ENCODE data around the gene TMED10.
"Not testable (repeated sequence)": the region's sequence is repeated elsewhere in the genome, so short reads cannot be mapped to it uniquely, and the experiment has no call there.

TMED10 gene

GRCh38 chr14:75182163-75182562, 5.8 kb upstream of the TMED10 start:
- not testable (repeated sequence) for H2AK5ac ChIP-seq (ENCODE audit: low read length); H3K4me2 ChIP-seq (ENCODE audit: low read length); H3K23ac ChIP-seq (ENCODE audit: low read length); H2AFZ ChIP-seq (ENCODE audit: insufficient read depth, low read length, poor library complexity); H3K36me3 ChIP-seq (ENCODE audit: control insufficient read depth in 1 of 2, insufficient read depth in 2 of 2, low read length in 2 of 2); H3K79me2 ChIP-seq (ENCODE audit: control insufficient read depth, insufficient read depth, low read length, poor library complexity); H3K14ac ChIP-seq (ENCODE audit: low read length); H3K9ac ChIP-seq (ENCODE audit: low read length); H4K12ac ChIP-seq (ENCODE audit: low read depth, low read length); H3K4me3 ChIP-seq (ENCODE audit: low read depth, low read length); H3K27me3 ChIP-seq (ENCODE audit: insufficient read depth, low read length); H3K9me3 ChIP-seq (ENCODE audit: insufficient read depth, low read depth, low read length)
- Histone ChIP-seq H3K18ac (ENCODE audit: low read length) (peak overlapping the region; percentile 6), H4K8ac (ENCODE audit: low read depth, low read length) (peak overlapping the region; percentile 27), H3K79me1 (ENCODE audit: low read length) (peaks cover 15% of the 10 kb centered on the region), H3K27ac (ENCODE audit: low read depth, low read length) (peak overlapping the region; percentile 88), H2BK12ac (ENCODE audit: low read length) (peak overlapping the region; percentile 95), H2BK5ac (ENCODE audit: low read depth, low read length, poor library complexity) (peak overlapping the region; percentile 95), H3K4ac (ENCODE audit: low read depth, low read length) (peak overlapping the region; percentile 70), H3K4me1 (ENCODE audit: control insufficient read depth in 1 of 2, insufficient read depth in 2 of 2, low read length in 2 of 2) (peaks cover 14% of the 10 kb centered on the region in 2 experiments), H2BK120ac (ENCODE audit: insufficient read depth, low read length, poor library complexity) (peak overlapping the region; percentile 89), H4K91ac (ENCODE audit: low read depth, low read length) (peak overlapping the region; percentile 92)
- peak; percentile 77 to 85 for DNase-seq
- WGBS (ENCODE audit: extremely low coverage, insufficient coverage, insufficient read length), result no CpG with 5 or more reads among the region's 11 CpGs

- H3K4me3 ChIP-seq (ENCODE audit: low read depth, low read length), result no peak overlapping the region
- H3K23ac ChIP-seq (ENCODE audit: low read length), result no peak overlapping the region
- no peak overlapping the region for H2BK5ac ChIP-seq (ENCODE audit: low read depth, low read length, poor library complexity)
- no peaks in the 10 kb centered on the region for H3K27me3 ChIP-seq (ENCODE audit: insufficient read depth, low read length)
- no peaks in the 10 kb centered on the region for H3K9me3 ChIP-seq (ENCODE audit: insufficient read depth, low read depth, low read length)
- H3K79me1 ChIP-seq (ENCODE audit: low read length), result peaks cover 17% of the 10 kb centered on the region
- peak overlapping the region; percentile 63 for H4K91ac ChIP-seq (ENCODE audit: low read depth, low read length)
- H3K14ac ChIP-seq (ENCODE audit: low read length), result no peak overlapping the region
- H3K4ac ChIP-seq (ENCODE audit: low read depth, low read length), result no peak overlapping the region
- no CpG with 5 or more reads among the region's 1 CpG for WGBS (ENCODE audit: extremely low coverage, insufficient coverage, insufficient read length)
- no peak overlapping the region for H3K4me2 ChIP-seq (ENCODE audit: low read length)
- H3K18ac ChIP-seq (ENCODE audit: low read length), result no peak overlapping the region
- peaks cover 14% of the 10 kb centered on the region in 2 experiments for H3K4me1 ChIP-seq (ENCODE audit: control insufficient read depth in 1 of 2, insufficient read depth in 2 of 2, low read length in 2 of 2)
- H4K8ac ChIP-seq (ENCODE audit: low read depth, low read length), result no peak overlapping the region
- H3K79me2 ChIP-seq (ENCODE audit: control insufficient read depth, insufficient read depth, low read length, poor library complexity), result no peaks in the 10 kb centered on the region
- no peak overlapping the region for H4K12ac ChIP-seq (ENCODE audit: low read depth, low read length)
- no peak overlapping the region for H3K9ac ChIP-seq (ENCODE audit: low read length)
- H3K27ac ChIP-seq (ENCODE audit: low read depth, low read length), result no peak overlapping the region
- no peak overlapping the region for H2BK12ac ChIP-seq (ENCODE audit: low read length)
- no peak overlapping the region for H2BK120ac ChIP-seq (ENCODE audit: insufficient read depth, low read length, poor library complexity)
- H2AK5ac ChIP-seq (ENCODE audit: low read length), result no peak overlapping the region
- H3K36me3 ChIP-seq (ENCODE audit: control insufficient read depth in 1 of 2, insufficient read depth in 2 of 2, low read length in 2 of 2), result no peaks in the 10 kb centered on the region
- no peak overlapping the region for H2AFZ ChIP-seq (ENCODE audit: insufficient read depth, low read length, poor library complexity)
- no peak for DNase-seq
These were observed 5.1 kb upstream of the TMED10 start for GRCh38 chr14:75181293-75182062.

DNA sequence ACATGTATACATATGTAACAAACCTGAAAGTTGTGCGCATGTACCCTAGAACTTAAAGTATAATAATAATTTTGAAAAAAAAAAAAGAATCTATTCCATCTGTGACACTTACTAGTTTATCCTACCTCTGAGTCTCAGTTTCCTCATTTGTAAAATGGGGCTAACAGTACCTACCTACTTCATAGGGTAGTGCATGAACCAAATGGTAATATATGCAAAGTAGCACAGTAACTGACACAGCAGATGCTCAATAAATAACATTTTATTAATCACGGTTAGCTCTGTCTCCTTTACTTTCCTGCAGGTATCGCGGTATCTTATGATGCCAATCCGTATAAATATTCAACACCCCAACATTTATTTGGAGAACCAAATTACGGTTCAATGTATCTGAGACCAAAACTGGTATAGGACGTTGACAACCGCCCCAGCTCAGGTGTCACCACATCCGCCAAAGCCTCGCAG, 703 bp downstream of the TMED10 start:
- Histone ChIP-seq H3K4ac (ENCODE audit: low read depth, low read length) (peak overlapping the region; percentile 87), H3K4me3 (ENCODE audit: low read depth, low read length) (peak overlapping the region; percentile 99), H3K79me1 (ENCODE audit: low read length) (peaks cover 8% of the 10 kb centered on the region), H3K18ac (ENCODE audit: low read length) (peak overlapping the region; percentile 79), H2BK12ac (ENCODE audit: low read length) (no peak overlapping the region), H3K79me2 (ENCODE audit: control insufficient read depth, insufficient read depth, low read length, poor library complexity) (peaks cover 9% of the 10 kb centered on the region), H3K9ac (ENCODE audit: low read length) (peak overlapping the region; percentile 78), H3K4me2 (ENCODE audit: low read length) (peak overlapping the region; percentile 89), H3K27ac (ENCODE audit: low read depth, low read length) (peak overlapping the region; percentile 66), H2BK120ac (ENCODE audit: insufficient read depth, low read length, poor library complexity) (peak overlapping the region; percentile 67), H3K14ac (ENCODE audit: low read length) (peak overlapping the region; percentile 86), H3K23ac (ENCODE audit: low read length) (no peak overlapping the region), H3K9me3 (ENCODE audit: insufficient read depth, low read depth, low read length) (no peaks in the 10 kb centered on the region), H3K36me3 (ENCODE audit: control insufficient read depth in 1 of 2, insufficient read depth in 2 of 2, low read length in 2 of 2) (peaks cover 0 to 3% of the 10 kb centered on the region in 2 experiments), H4K8ac (ENCODE audit: low read depth, low read length) (peak overlapping the region; percentile 81), H3K27me3 (ENCODE audit: insufficient read depth, low read length) (no peaks in the 10 kb centered on the region), H2AFZ (ENCODE audit: insufficient read depth, low read length, poor library complexity) (peak overlapping the region; percentile 21), H4K12ac (ENCODE audit: low read depth, low read length) (peak overlapping the region; percentile 90), H2BK5ac (ENCODE audit: low read depth, low read length, poor library complexity) (peak overlapping the region; percentile 94), H3K4me1 (ENCODE audit: control insufficient read depth in 1 of 2, insufficient read depth in 2 of 2, low read length in 2 of 2) (no peaks in the 10 kb centered on the region), H2AK5ac (ENCODE audit: low read length) (peak overlapping the region; percentile 17), H4K91ac (ENCODE audit: low read depth, low read length) (peak overlapping the region; percentile 92)
- DNase-seq, result no peak
- no CpG with 5 or more reads among the region's 10 CpGs for WGBS (ENCODE audit: extremely low coverage, insufficient coverage, insufficient read length)

GRCh38 chr14:75174066-75174465, 2.3 kb downstream of the TMED10 start:
- H4K91ac ChIP-seq (ENCODE audit: low read depth, low read length), result no peak overlapping the region
- no peak overlapping the region for H3K14ac ChIP-seq (ENCODE audit: low read length)
- WGBS (ENCODE audit: extremely low coverage, insufficient coverage, insufficient read length), result no CpG with 5 or more reads among the region's 2 CpGs
- peaks cover 0 to 3% of the 10 kb centered on the region in 2 experiments for H3K36me3 ChIP-seq (ENCODE audit: control insufficient read depth in 1 of 2, insufficient read depth in 2 of 2, low read length in 2 of 2)
- H2BK12ac ChIP-seq (ENCODE audit: low read length), result no peak overlapping the region
- peaks cover 8% of the 10 kb centered on the region for H3K79me1 ChIP-seq (ENCODE audit: low read length)
- H3K9ac ChIP-seq (ENCODE audit: low read length), result no peak overlapping the region
- H2AK5ac ChIP-seq (ENCODE audit: low read length), result no peak overlapping the region
- no peak overlapping the region for H2BK120ac ChIP-seq (ENCODE audit: insufficient read depth, low read length, poor library complexity)
- no peaks in the 10 kb centered on the region for H3K9me3 ChIP-seq (ENCODE audit: insufficient read depth, low read depth, low read length)
- H3K23ac ChIP-seq (ENCODE audit: low read length), result no peak overlapping the region
- H2AFZ ChIP-seq (ENCODE audit: insufficient read depth, low read length, poor library complexity), result no peak overlapping the region
- no peaks in the 10 kb centered on the region for H3K27me3 ChIP-seq (ENCODE audit: insufficient read depth, low read length)
- no peak overlapping the region for H3K18ac ChIP-seq (ENCODE audit: low read length)
- no peak overlapping the region for H3K27ac ChIP-seq (ENCODE audit: low read depth, low read length)
- H4K12ac ChIP-seq (ENCODE audit: low read depth, low read length), result no peak overlapping the region
- H3K4me3 ChIP-seq (ENCODE audit: low read depth, low read length), result no peak overlapping the region
- H2BK5ac ChIP-seq (ENCODE audit: low read depth, low read length, poor library complexity), result no peak overlapping the region
- DNase-seq, result peak in 1 of 2 donors; percentile 34
- no peaks in the 10 kb centered on the region for H3K4me1 ChIP-seq (ENCODE audit: control insufficient read depth in 1 of 2, insufficient read depth in 2 of 2, low read length in 2 of 2)
- no peak overlapping the region for H3K4me2 ChIP-seq (ENCODE audit: low read length)
- H3K79me2 ChIP-seq (ENCODE audit: control insufficient read depth, insufficient read depth, low read length, poor library complexity), result peaks cover 11% of the 10 kb centered on the region
- peak overlapping the region; percentile 52 for H3K4ac ChIP-seq (ENCODE audit: low read depth, low read length)
- H4K8ac ChIP-seq (ENCODE audit: low read depth, low read length), result no peak overlapping the region

Data from trophoblast cell (in vitro differentiated cells and primary cell).